Suprapubic skin (tissue), 3 donors: ENCODE results near the gene MT1X.

ENCODE experiments used
- CTCF ChIP-seq, 2 donors: fragments of 200-600 bp in 1 of 2; fragments of 450-650 bp in 1 of 2; sonication (generic) in 1 of 2; IDR thresholded peaks; one replicate each; pipeline ENCODE4 v1.5.1; 2016 to 2019; ENCODE audit warnings: antibody characterized with exemption in 2 of 2, mild to moderate bottlenecking in 1 of 2, moderate library complexity in 1 of 2
- EP300 ChIP-seq: sonication (generic); formaldehyde crosslinking; IDR thresholded peaks from one replicate; pipeline ENCODE4 v1.6.1; 2017; ENCODE audit warnings: antibody characterized with exemption
- POLR2A ChIP-seq, 2 donors: fragments of 450-650 bp; IDR thresholded peaks; one replicate each; pipeline ENCODE4 v1.6.1; 2017; ENCODE audit warnings: antibody characterized with exemption in 2 of 2, mild to moderate bottlenecking in 2 of 2, moderate library complexity in 2 of 2

- no peak for TF ChIP-seq POLR2A (IDR thresholded peaks at IDR 0.05)
- no peak for TF ChIP-seq CTCF (IDR thresholded peaks at IDR 0.05)
- no peak for TF ChIP-seq EP300
Measured at GRCh38 chr16:56708525-56709442, 26.5 kb downstream of the MT1X start.
